Esophagus squamous epithelium (tissue), 4 donors: ENCODE measurements around the gene IL27RA.

ENCODE experiments used
- POLR2A ChIP-seq, 4 donors: fragments of 450-650 bp; IDR thresholded peaks; one replicate each; pipeline ENCODE4 v1.6.1; 2017; ENCODE audit warnings: antibody characterized with exemption in 4 of 4, mild to moderate bottlenecking in 4 of 4, moderate library complexity in 3 of 4
- TF ChIP-seq, protein P1 (sequence below), 6 experiments: fragments of 450-650 bp in 4 of 6; fragments of 200-600 bp in 2 of 6; sonication (generic) in 2 of 6; IDR thresholded peaks; one replicate each; pipeline ENCODE4 v1.5.1; 2016 to 2019; ENCODE audit warnings: antibody characterized with exemption in 6 of 6, mild to moderate bottlenecking in 4 of 6, moderate library complexity in 4 of 6

DNA sequence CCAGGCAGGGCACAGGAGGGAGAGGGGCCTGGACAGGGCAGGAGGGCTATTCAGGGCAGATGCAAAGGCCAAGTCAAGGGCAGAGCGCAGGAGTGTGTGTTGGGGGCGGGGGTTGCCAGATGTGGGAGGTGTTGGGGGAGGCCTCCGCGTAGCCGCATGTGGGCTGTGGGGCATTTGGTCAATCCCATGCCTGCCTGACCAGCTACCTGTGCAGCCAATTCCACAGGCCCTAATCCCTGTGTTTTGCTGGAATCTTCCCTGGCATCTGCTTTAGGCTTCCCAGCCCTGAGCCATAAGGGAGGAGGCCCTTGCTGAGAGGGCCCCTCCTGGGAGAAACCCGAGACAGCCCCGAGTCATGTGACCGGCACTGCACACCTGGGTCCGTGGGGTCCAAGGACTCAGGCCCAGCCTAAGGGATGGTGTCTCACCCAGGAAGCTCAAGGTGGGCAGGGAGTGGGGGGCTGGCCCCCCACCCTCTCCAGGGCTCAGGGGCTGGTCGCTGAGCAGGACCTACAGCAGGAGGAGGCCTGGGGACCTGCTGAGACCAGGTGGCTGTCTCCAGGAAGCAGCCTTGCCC, 45.7 kb upstream of the IL27RA start:
- no peak for TF ChIP-seq POLR2A (IDR thresholded peaks at IDR 0.05)
- TF ChIP-seq, protein P1, sequence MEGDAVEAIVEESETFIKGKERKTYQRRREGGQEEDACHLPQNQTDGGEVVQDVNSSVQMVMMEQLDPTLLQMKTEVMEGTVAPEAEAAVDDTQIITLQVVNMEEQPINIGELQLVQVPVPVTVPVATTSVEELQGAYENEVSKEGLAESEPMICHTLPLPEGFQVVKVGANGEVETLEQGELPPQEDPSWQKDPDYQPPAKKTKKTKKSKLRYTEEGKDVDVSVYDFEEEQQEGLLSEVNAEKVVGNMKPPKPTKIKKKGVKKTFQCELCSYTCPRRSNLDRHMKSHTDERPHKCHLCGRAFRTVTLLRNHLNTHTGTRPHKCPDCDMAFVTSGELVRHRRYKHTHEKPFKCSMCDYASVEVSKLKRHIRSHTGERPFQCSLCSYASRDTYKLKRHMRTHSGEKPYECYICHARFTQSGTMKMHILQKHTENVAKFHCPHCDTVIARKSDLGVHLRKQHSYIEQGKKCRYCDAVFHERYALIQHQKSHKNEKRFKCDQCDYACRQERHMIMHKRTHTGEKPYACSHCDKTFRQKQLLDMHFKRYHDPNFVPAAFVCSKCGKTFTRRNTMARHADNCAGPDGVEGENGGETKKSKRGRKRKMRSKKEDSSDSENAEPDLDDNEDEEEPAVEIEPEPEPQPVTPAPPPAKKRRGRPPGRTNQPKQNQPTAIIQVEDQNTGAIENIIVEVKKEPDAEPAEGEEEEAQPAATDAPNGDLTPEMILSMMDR (IDR thresholded peaks at IDR 0.05) = no peak
